ENCODE results near the gene OR2K2.
"Not testable (repeated sequence)": the region's sequence is repeated elsewhere in the genome, so short reads cannot be mapped to it uniquely, and the experiment has no call there.

OR2K2 gene

DNA sequence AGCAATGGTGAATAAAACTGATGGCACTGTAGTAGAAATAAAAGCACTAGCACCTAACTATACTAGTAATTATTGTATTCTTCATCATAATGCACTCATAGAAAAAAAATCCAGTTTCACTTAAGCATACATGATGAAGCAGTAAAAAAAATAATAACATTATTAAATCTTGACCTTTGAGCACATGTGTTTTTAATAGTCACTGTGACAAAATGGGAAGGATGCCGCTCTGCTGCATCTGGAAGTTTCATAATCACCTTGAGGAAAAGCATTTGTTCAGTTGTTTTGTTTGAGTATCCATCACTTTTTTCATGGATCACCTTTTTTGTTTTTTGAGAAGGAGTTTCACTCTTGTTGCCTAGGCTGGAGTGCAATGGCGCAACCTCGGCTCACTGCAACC is 13.2 kb downstream of the OR2K2 start:
- no peak overlapping the region for H3K4me3 ChIP-seq (ENCODE audit: low read depth, low read length)
- TF ChIP-seq, protein P1, sequence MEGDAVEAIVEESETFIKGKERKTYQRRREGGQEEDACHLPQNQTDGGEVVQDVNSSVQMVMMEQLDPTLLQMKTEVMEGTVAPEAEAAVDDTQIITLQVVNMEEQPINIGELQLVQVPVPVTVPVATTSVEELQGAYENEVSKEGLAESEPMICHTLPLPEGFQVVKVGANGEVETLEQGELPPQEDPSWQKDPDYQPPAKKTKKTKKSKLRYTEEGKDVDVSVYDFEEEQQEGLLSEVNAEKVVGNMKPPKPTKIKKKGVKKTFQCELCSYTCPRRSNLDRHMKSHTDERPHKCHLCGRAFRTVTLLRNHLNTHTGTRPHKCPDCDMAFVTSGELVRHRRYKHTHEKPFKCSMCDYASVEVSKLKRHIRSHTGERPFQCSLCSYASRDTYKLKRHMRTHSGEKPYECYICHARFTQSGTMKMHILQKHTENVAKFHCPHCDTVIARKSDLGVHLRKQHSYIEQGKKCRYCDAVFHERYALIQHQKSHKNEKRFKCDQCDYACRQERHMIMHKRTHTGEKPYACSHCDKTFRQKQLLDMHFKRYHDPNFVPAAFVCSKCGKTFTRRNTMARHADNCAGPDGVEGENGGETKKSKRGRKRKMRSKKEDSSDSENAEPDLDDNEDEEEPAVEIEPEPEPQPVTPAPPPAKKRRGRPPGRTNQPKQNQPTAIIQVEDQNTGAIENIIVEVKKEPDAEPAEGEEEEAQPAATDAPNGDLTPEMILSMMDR (IDR thresholded peaks at IDR 0.05; ENCODE audit: low read depth, low read length) = no peak

DNA sequence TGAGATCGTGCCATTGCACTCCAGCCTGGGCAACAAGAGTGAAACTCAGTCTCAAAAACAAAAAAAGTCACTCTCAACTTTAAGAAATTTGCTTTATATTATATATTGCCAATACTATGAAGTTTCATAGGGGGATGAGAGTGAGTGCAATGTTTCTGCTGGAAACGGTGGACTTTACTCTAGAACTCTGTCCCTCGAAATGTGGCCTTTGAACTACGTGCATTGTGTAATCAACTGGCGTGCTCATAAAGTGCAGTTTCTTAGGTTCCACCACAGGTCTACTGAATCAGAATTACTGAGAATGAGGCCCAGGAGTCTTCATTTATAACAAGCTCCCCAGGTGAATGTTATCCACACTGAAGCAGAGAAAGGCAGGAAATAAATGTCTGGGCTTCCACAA is 24.1 kb downstream of the OR2K2 start:
- no peak overlapping the region for H3K4me3 ChIP-seq (ENCODE audit: low read depth, low read length)
- TF ChIP-seq, protein P1 (IDR thresholded peaks at IDR 0.05; ENCODE audit: low read depth, low read length) = no peak

DNA sequence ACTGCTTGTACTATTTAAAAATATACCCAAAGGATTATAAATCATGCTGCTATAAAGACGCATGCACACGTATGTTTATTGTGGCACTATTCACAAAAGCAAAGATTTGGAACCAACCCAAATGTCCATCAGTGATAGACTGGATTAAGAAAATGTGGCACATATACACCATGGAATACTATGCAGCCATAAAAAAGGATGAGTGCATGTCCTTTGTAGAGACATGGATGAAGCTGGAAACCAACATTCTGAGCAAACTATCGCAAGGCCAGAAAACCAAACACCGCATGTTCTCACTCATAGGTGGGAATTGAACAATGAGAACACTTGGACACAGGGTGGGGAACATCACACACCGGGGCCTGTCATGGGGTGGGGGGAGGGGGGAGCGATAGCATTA is 26.0 kb downstream of the OR2K2 start:
- not testable (repeated sequence) for H3K4me3 ChIP-seq (ENCODE audit: low read depth, low read length)

DNA sequence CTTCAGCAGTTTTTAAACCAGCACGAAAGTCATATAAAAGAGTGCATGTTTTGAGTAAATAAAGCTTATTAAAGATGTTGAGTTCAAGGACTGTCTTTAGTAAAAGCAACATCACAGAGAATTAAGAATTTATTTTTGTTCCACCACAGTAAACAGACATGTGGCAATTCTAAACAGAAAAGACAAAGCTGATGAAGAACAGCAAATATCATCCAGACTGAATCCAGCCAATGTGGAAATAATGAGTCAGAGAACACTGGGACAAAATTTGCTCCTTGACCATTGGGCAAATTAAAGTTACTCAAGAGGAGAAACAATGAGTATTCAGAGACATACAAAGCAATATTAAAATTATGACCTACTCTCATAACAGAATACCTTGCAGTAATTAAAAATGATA is 28.8 kb downstream of the OR2K2 start:
- no peak overlapping the region for H3K4me3 ChIP-seq (ENCODE audit: low read depth, low read length)
- TF ChIP-seq, protein P1 (IDR thresholded peaks at IDR 0.05; ENCODE audit: low read depth, low read length) = no peak

DNA sequence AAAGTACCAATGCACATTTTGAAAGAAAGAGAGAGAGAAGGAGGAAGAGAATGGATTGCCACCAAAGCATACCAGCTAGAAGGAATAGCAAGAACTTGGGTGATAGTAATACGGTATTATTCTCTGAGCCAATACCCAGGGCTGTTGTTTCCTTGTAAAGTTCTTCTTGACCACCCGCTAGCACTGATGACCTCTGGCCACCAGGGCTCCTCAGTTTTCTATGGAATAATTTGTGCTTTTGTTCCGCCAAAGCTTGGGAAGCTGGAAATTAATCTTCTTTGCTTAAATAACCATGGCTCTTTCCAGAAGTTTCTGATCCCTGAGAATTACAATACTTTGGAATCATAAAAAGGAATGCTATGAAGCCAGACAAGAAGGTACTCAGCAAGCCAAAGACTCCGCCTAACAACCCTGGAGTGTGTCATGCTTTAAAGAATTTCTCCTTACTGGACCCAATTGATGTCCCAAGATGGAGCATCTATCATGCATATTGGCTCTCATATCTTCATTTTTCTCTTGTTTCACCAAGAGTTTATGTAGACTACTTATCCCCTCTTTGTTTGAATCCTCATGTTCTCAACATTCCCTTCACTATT is 29.8 kb downstream of the OR2K2 start:
- no peak overlapping the region for H3K4me3 ChIP-seq (ENCODE audit: low read depth, low read length)

DNA sequence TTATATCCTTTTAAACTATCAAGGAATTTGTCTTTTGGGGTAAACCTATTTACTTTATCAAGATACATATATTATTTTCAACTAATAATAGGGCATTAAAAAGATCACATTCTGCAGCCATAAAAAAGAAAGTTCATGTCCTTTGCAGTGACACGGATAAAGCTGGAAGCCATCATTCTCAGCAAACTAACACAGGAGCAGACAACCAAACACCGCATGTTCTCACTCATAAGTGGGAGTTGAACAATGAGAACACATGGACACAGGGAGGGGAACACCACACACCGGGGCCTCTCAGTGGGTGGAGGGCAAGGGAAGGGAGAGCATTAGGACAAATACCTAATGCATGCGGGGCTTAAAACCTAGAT is 30.4 kb downstream of the OR2K2 start:
- H3K4me3 ChIP-seq (ENCODE audit: low read depth, low read length) = not testable (repeated sequence)

More for the DNA sequence above, 29.8 kb downstream of the OR2K2 start:
- TF ChIP-seq, protein P1 (IDR thresholded peaks at IDR 0.05; ENCODE audit: low read depth, low read length) = no peak

DNA sequence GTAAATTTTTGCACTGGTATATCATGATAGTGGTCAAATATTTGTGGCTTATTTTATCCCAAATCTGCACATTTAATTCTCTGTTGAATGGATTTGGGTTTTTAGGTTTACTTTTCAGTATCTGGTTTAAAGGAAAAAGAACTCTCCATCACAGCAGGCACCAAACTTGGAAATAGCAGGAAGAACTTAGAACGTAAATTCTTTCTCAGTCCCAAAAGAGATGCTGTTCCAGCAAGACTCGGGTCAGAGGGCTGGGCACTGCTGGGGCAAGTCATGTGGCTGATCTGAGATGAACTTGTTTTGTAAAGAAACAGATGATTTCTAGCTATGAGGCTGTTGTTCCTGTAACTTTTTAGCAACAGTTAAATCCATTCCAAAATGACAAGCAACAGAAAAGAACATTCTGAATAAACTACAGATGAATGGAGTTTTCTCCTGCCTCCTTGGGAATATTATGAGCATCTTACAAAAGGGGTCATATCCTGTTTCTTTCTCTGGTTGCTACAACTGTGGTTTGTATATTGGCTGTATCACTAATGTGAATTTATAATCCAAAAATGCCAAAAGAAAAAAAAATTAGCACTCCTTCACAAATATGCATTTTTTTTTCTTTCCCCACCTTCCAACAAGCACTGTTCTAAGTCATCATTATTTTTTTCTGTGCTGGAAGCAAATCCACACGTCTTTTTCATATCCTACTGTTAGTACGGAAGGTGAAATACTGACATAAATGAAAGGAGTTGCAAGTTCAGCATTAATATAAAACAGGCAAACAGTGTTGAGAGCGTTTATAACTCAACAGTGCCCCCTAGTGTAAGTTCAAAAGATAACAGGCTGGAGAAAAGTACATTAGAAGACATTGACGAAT is 31.1 kb downstream of the OR2K2 start:
- 0 out of 2 replicates have a peak overlapping the region, but pooled peaks have one; percentile 8 for H3K4me3 ChIP-seq (ENCODE audit: low read depth, low read length)
- TF ChIP-seq, protein P1 (IDR thresholded peaks at IDR 0.05; ENCODE audit: low read depth, low read length) = peak; percentile 20; the same call in 1 of the 2 replicates

DNA sequence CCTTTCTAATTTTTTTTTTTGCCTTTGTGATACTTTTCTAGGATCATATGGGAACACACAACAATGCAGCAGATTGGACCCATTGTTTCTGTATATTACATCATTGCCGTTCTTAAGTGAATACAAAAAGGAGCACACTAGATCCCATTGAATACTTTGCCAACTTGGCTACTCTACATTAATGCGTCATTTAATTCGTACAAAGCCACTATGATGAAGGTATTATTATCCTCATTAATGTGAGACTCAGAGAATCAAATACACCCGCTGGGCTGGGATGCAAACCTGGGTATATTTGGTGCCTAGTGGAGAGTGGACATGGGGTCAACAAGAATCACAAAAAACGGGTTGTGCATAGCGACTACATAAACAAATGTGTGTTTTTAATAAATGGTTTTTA is 31.9 kb downstream of the OR2K2 start:
- TF ChIP-seq, protein P1 (IDR thresholded peaks at IDR 0.05; ENCODE audit: low read depth, low read length) = no peak
- H3K4me3 ChIP-seq (ENCODE audit: low read depth, low read length) = no peak overlapping the region
